Activated CD8-positive, alpha-beta memory T cell treated with anti-CD3 and anti-CD28 coated beads for 36 hours (primary cell): ENCODE results near the gene COL19A1. TPM values are rescaled to one million over a fixed set of nuclear protein-coding genes. Genes with fewer than 3 reads are reported as not detected.
"Not testable (repeated sequence)": the region's sequence is repeated elsewhere in the genome, so short reads cannot be mapped to it uniquely, and the experiment has no call there.

Experiments
- CTCF ChIA-PET: fragments of 350-600 bp; sonication (Branson Sonifier 250); formaldehyde crosslinking; loops from one replicate; lab custom pipeline; 2021; ENCODE audit warnings: antibody characterized with exemption; lab: Charles Lee
- POLR2A ChIA-PET: fragments of 350-600 bp; sonication (Branson Sonifier 250); formaldehyde crosslinking; loops from one replicate; lab custom pipeline; 2021; ENCODE audit warnings: antibody characterized with exemption; lab: Charles Lee
- total RNA-seq, 2 experiments: library from RNA; stranded (reverse); gene quantifications; one replicate each; pipeline ENCODE4 v1.2.3, GENCODE V29; 2021

The COL19A1 gene
- total RNA-seq, 2 experiments from 2014 or later = 0.30 to 0.52 TPM

GRCh38 chr6:69893266-69893665, 26.9 kb downstream of the COL19A1 start:
- CTCF ChIA-PET = not testable (repeated sequence)

GRCh38 chr6:69894578-69895347, 28.4 kb downstream of the COL19A1 start:
- ChIA-PET POLR2A (interaction anchor here (0.6 kb wide), 1 partner anchor 80 kb away, joined by 3 read pairs; no protein-coding TSS in a partner anchor), CTCF (interaction anchor here (0.5 kb wide), 1 partner anchor 1835 kb away, joined by 3 read pairs; no protein-coding TSS in a partner anchor)

More at GRCh38 chr6:69893266-69893665, 26.9 kb downstream of the COL19A1 start:
- POLR2A ChIA-PET = not testable (repeated sequence)

- CTCF ChIA-PET = no interaction called here
Observed at GRCh38 chr6:69895396-69895795, 29.0 kb downstream of the COL19A1 start.

GRCh38 chr6:69900869-69901268, 34.5 kb downstream of the COL19A1 start:
- ChIA-PET CTCF (no interaction called here), POLR2A (no interaction called here)

More at GRCh38 chr6:69895396-69895795, 29.0 kb downstream of the COL19A1 start:
- POLR2A ChIA-PET = no interaction called here

- ChIA-PET POLR2A (no interaction called here), CTCF (no interaction called here)
Observed at GRCh38 chr6:69901361-69901760, 35.0 kb downstream of the COL19A1 start.

GRCh38 chr6:69907981-69908498, 41.7 kb downstream of the COL19A1 start:
- CTCF ChIA-PET = no interaction called here
- POLR2A ChIA-PET = no interaction called here

- ChIA-PET POLR2A (no interaction called here), CTCF (no interaction called here)
Observed at GRCh38 chr6:69913361-69913760, 47.0 kb downstream of the COL19A1 start.

- ChIA-PET POLR2A (no interaction called here), CTCF (no interaction called here)
Observed at GRCh38 chr6:69914015-69914485, 47.7 kb downstream of the COL19A1 start.

- POLR2A ChIA-PET = no interaction called here
- CTCF ChIA-PET = no interaction called here
Observed at GRCh38 chr6:69915346-69915745, 49.0 kb downstream of the COL19A1 start.

GRCh38 chr6:69917834-69918233, 51.5 kb downstream of the COL19A1 start:
- POLR2A ChIA-PET = no interaction called here
- CTCF ChIA-PET = no interaction called here

- CTCF ChIA-PET = no interaction called here
- POLR2A ChIA-PET = no interaction called here
Observed at GRCh38 chr6:69918813-69919475, 52.6 kb downstream of the COL19A1 start.

- POLR2A ChIA-PET, CTCF ChIA-PET: not testable (repeated sequence)
Observed at GRCh38 chr6:69921066-69921465, 54.7 kb downstream of the COL19A1 start.

- POLR2A ChIA-PET = interaction anchor here (0.7 kb wide), 1 partner anchor 211 kb away, joined by 4 read pairs; no protein-coding TSS in a partner anchor
- CTCF ChIA-PET = not testable (repeated sequence)
Observed at GRCh38 chr6:69921611-69922010, 55.3 kb downstream of the COL19A1 start.

- ChIA-PET POLR2A (no interaction called here), CTCF (no interaction called here)
Observed at GRCh38 chr6:69926745-69927144, 60.4 kb downstream of the COL19A1 start.

GRCh38 chr6:69933239-69933638, 66.9 kb downstream of the COL19A1 start:
- ChIA-PET CTCF (no interaction called here), POLR2A (no interaction called here)

GRCh38 chr6:69935079-69935478, 68.7 kb downstream of the COL19A1 start:
- ChIA-PET CTCF (no interaction called here), POLR2A (no interaction called here)

- CTCF ChIA-PET = no interaction called here
Observed at GRCh38 chr6:69936674-69937363, 70.5 kb downstream of the COL19A1 start.

GRCh38 chr6:69937402-69938136, 71.2 kb downstream of the COL19A1 start:
- POLR2A ChIA-PET = no interaction called here
- CTCF ChIA-PET = no interaction called here

More at GRCh38 chr6:69936674-69937363, 70.5 kb downstream of the COL19A1 start:
- POLR2A ChIA-PET = no interaction called here

- POLR2A ChIA-PET = no interaction called here
- CTCF ChIA-PET = no interaction called here
Observed at GRCh38 chr6:69942485-69942884, 76.1 kb downstream of the COL19A1 start.
